HUES48 (cell line): ENCODE data around the gene NR3C1.

Experiments
- H3K27ac ChIP-seq: one replicate; pipeline ENCODE4 v1.7.0; 2013; ENCODE audit warnings: low read depth, low read length, inconsistent platforms
- H3K27me3 ChIP-seq: 2 replicates; pipeline ENCODE4 v1.6.1; 2013; ENCODE audit warnings: mild to moderate bottlenecking, low read length; ENCODE audit not compliant: control insufficient read depth, insufficient read depth
- H3K36me3 ChIP-seq: 2 replicates; pipeline ENCODE4 v1.6.1; 2013; ENCODE audit warnings: low read length; ENCODE audit not compliant: control insufficient read depth, insufficient read depth
- H3K4me1 ChIP-seq: 2 replicates; pipeline ENCODE4 v1.6.1; 2013; ENCODE audit warnings: mild to moderate bottlenecking, low read length; ENCODE audit not compliant: control insufficient read depth, insufficient read depth
- H3K4me3 ChIP-seq: 2 replicates; pipeline ENCODE4 v1.5.1; 2013; ENCODE audit warnings: mild to moderate bottlenecking, low read depth, low read length
- H3K9ac ChIP-seq: 2 replicates; pipeline ENCODE4 v1.6.1; 2013; ENCODE audit warnings: mild to moderate bottlenecking, low read depth, low read length, moderate library complexity
- H3K9me3 ChIP-seq: 2 replicates; pipeline ENCODE4 v1.6.1; 2013; ENCODE audit warnings: low read length; ENCODE audit not compliant: control insufficient read depth, insufficient read depth

Gene NR3C1

GRCh38 chr5:143304836-143305475 is 98.5 kb downstream of the NR3C1 start:
- no peaks in the 10 kb centered on the region for H3K9me3 ChIP-seq
- no peak overlapping the region for H3K4me3 ChIP-seq
- no peaks in the 10 kb centered on the region for H3K27me3 ChIP-seq
- H3K27ac ChIP-seq = no peak overlapping the region
- no peaks in the 10 kb centered on the region; the same call in 1 of the 2 replicates for H3K36me3 ChIP-seq
- H3K4me1 ChIP-seq = no peaks in the 10 kb centered on the region
- H3K9ac ChIP-seq = no peak overlapping the region

GRCh38 chr5:143302341-143303045 is 101.0 kb downstream of the NR3C1 start:
- H3K9me3 ChIP-seq = no peaks in the 10 kb centered on the region
- no peaks in the 10 kb centered on the region for H3K4me1 ChIP-seq
- H3K27me3 ChIP-seq = no peaks in the 10 kb centered on the region
- H3K9ac ChIP-seq = no peak overlapping the region
- no peaks in the 10 kb centered on the region for H3K36me3 ChIP-seq
- no peak overlapping the region for H3K4me3 ChIP-seq
- no peak overlapping the region for H3K27ac ChIP-seq

- Histone ChIP-seq H3K36me3 (no peaks in the 10 kb centered on the region), H3K9me3 (no peaks in the 10 kb centered on the region), H3K4me3 (no peak overlapping the region), H3K27ac (no peak overlapping the region), H3K4me1 (no peaks in the 10 kb centered on the region), H3K9ac (no peak overlapping the region), H3K27me3 (no peaks in the 10 kb centered on the region)
Observed at GRCh38 chr5:143297756-143298155, 105.7 kb downstream of the NR3C1 start.

- Histone ChIP-seq H3K36me3 (no peaks in the 10 kb centered on the region), H3K9ac (no peak overlapping the region), H3K9me3 (no peaks in the 10 kb centered on the region), H3K27me3 (no peaks in the 10 kb centered on the region), H3K4me1 (no peaks in the 10 kb centered on the region), H3K27ac (no peak overlapping the region), H3K4me3 (no peak overlapping the region)
Observed at GRCh38 chr5:143290125-143290524, 113.4 kb downstream of the NR3C1 start.

GRCh38 chr5:143284521-143284920 is 119.0 kb downstream of the NR3C1 start:
- H3K36me3 ChIP-seq = no peaks in the 10 kb centered on the region
- peaks cover 6% of the 10 kb centered on the region for H3K4me1 ChIP-seq
- H3K27ac ChIP-seq = no peak overlapping the region
- no peaks in the 10 kb centered on the region for H3K27me3 ChIP-seq
- no peak overlapping the region for H3K4me3 ChIP-seq
- H3K9me3 ChIP-seq = 0 out of 2 replicates have a peak, but pooled peaks cover 2% of the 10 kb centered on the region
- H3K9ac ChIP-seq = no peak overlapping the region

- Histone ChIP-seq H3K27ac (no peak overlapping the region), H3K36me3 (no peaks in the 10 kb centered on the region), H3K27me3 (no peaks in the 10 kb centered on the region), H3K9me3 (0 out of 2 replicates have a peak, but pooled peaks cover 2% of the 10 kb centered on the region), H3K4me3 (no peak overlapping the region), H3K9ac (no peak overlapping the region), H3K4me1 (peaks cover 11% of the 10 kb centered on the region)
Observed at GRCh38 chr5:143284002-143284401, 119.5 kb downstream of the NR3C1 start.

- Histone ChIP-seq H3K27ac (no peak overlapping the region), H3K27me3 (no peaks in the 10 kb centered on the region), H3K4me1 (peaks cover 14% of the 10 kb centered on the region), H3K9ac (no peak overlapping the region), H3K9me3 (0 out of 2 replicates have a peak, but pooled peaks cover 2% of the 10 kb centered on the region), H3K4me3 (no peak overlapping the region), H3K36me3 (no peaks in the 10 kb centered on the region)
Observed at GRCh38 chr5:143281226-143281625, 122.3 kb downstream of the NR3C1 start.

GRCh38 chr5:143279698-143280097 is 123.8 kb downstream of the NR3C1 start:
- no peak overlapping the region for H3K9ac ChIP-seq
- peak overlapping the region; percentile 27 for H3K27ac ChIP-seq
- H3K36me3 ChIP-seq = no peaks in the 10 kb centered on the region
- H3K27me3 ChIP-seq = no peaks in the 10 kb centered on the region
- 0 out of 2 replicates have a peak, but pooled peaks cover 2% of the 10 kb centered on the region for H3K9me3 ChIP-seq
- H3K4me1 ChIP-seq = peaks cover 14% of the 10 kb centered on the region
- H3K4me3 ChIP-seq = no peak overlapping the region

- Histone ChIP-seq H3K9ac (no peak overlapping the region), H3K4me1 (peaks cover 14% of the 10 kb centered on the region), H3K9me3 (no peaks in the 10 kb centered on the region), H3K27me3 (no peaks in the 10 kb centered on the region), H3K27ac (no peak overlapping the region), H3K4me3 (no peak overlapping the region), H3K36me3 (no peaks in the 10 kb centered on the region)
Observed at GRCh38 chr5:143277536-143277935, 126.0 kb downstream of the NR3C1 start.

- H3K36me3 ChIP-seq = no peaks in the 10 kb centered on the region
- H3K27me3 ChIP-seq = no peaks in the 10 kb centered on the region
- H3K9me3 ChIP-seq = no peaks in the 10 kb centered on the region
- no peak overlapping the region for H3K9ac ChIP-seq
- no peak overlapping the region for H3K27ac ChIP-seq
- H3K4me1 ChIP-seq = peaks cover 14% of the 10 kb centered on the region
- no peak overlapping the region for H3K4me3 ChIP-seq
Observed at GRCh38 chr5:143275512-143276363, 127.7 kb downstream of the NR3C1 start.

GRCh38 chr5:143274952-143275351 is 128.5 kb downstream of the NR3C1 start:
- Histone ChIP-seq H3K9me3 (no peaks in the 10 kb centered on the region), H3K9ac (no peak overlapping the region), H3K36me3 (no peaks in the 10 kb centered on the region), H3K4me3 (no peak overlapping the region), H3K27ac (no peak overlapping the region), H3K4me1 (peaks cover 12% of the 10 kb centered on the region), H3K27me3 (no peaks in the 10 kb centered on the region)
